Measurements from ENCODE around the gene MAN2A2. TPM values are rescaled to one million over a fixed set of nuclear protein-coding genes. Genes with fewer than 3 reads are reported as not detected.

Gene MAN2A2
- 10 to 100 TPM; 34.1 to 34.3 TPM for total RNA-seq

GRCh38 chr15:90902840-90903732 is at the start of gene MAN2A2:
Gene MAN2A2, plus strand, starts transcription at chr15:90903302. Its CDS starts 906 bp downstream, at chr15:90904208.

GRCh38 chr15:90868261-90868689 is 34.8 kb upstream of the MAN2A2 start, which contains the start of gene FURIN:
Gene FURIN, plus strand, starts transcription at chr15:90868588. Its CDS starts 7,153 bp downstream, at chr15:90875741.

GRCh38 chr15:90883976-90884718 is 19.0 kb upstream of the MAN2A2 start, which contains the start of gene FES:
Gene FES, plus strand, starts transcription at chr15:90884504. Its CDS starts 542 bp downstream, at chr15:90885046.

GRCh38 chr15:90931828-90932659 is 28.9 kb downstream of the MAN2A2 start, which contains the start of gene HDDC3:
Gene HDDC3, minus strand, starts transcription at chr15:90932549. Its CDS starts 9 bp downstream, at chr15:90932540.

GRCh38 chr15:90934949-90935751 is 32.0 kb downstream of the MAN2A2 start, which contains the start of gene UNC45A:
Gene UNC45A, plus strand, starts transcription at chr15:90935285. Its CDS starts 40 bp downstream, at chr15:90935325.

GRCh38 chr15:90954712-90955623 is 51.9 kb downstream of the MAN2A2 start, which contains the start of gene RCCD1:
Gene RCCD1, plus strand, starts transcription at chr15:90954884. Its CDS starts 1,851 bp downstream, at chr15:90956735.

Small RNAs within 50 kb of the gene (small RNA-seq; reads per million reads assigned to genes)
- gene RN7SL363P = 0 reads per million in 2 donors

Other genes with a start within 250 kb of the MAN2A2 start
- 10 to 100 TPM in 1 of 2 donors, 1 to 10 TPM in 1; 9.3 to 25.3 TPM for gene BLM, start 186.0 kb upstream of the MAN2A2 start, total RNA-seq
- gene FURIN, start 34.7 kb upstream of the MAN2A2 start, total RNA-seq = 10 to 100 TPM; 43.7 to 77.9 TPM
- 10 to 100 TPM; 23.4 to 70.3 TPM for gene FES, start 18.8 kb upstream of the MAN2A2 start, total RNA-seq
- 10 to 100 TPM; 12.0 to 14.0 TPM for gene HDDC3, start 29.2 kb downstream of the MAN2A2 start, total RNA-seq
- gene UNC45A, start 32.0 kb downstream of the MAN2A2 start, total RNA-seq = 10 to 100 TPM; 81.2 to 95.2 TPM
- gene RCCD1, start 51.6 kb downstream of the MAN2A2 start, total RNA-seq = 10 to 100 TPM; 14.5 to 17.0 TPM
- gene PRC1, start 91.2 kb downstream of the MAN2A2 start, total RNA-seq = 100 to 1,000 TPM in 1 of 2 donors, 10 to 100 TPM in 1; 93.9 to 255 TPM
- gene VPS33B, start 119.3 kb downstream of the MAN2A2 start, total RNA-seq = 10 to 100 TPM; 11.0 TPM
- gene SV2B, start 197.0 kb downstream of the MAN2A2 start, total RNA-seq = under 1 TPM; 0.33 to 0.34 TPM